B cell (primary cell): Measurements from ENCODE around the gene CTNNA2.

Source experiments
- CTCF ChIP-seq: fragments of 200-600 bp; IDR thresholded peaks from one replicate; pipeline ENCODE4 v1.8.0; 2022; ENCODE audit warnings: antibody characterized with exemption, mild to moderate bottlenecking
- EZH2 ChIP-seq: IDR thresholded peaks from 2 replicates; pipeline ENCODE4 v1.6.1; 2012; ENCODE audit warnings: borderline replicate concordance, low read depth, mild to moderate bottlenecking, moderate library complexity, low read length; ENCODE audit not compliant: insufficient read depth, poor library complexity, severe bottlenecking

DNA sequence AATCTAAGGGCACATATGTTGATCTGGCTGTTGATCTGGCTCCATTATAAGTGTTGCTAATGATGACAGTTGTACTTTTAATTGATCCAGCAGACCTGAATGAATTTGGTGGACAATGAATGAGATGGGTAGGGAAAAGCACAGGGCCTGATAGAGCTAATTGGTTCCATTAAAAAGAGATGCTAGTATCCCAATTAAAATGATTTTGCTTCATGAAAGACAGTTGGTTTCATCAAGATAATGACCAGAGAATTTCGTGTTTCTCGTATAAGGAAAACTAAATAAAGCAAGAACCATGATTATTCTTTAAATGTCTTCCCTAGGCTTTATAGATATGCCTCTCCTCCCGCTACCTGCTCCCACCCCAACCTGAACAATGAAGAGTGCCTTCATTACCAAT is 900.3 kb downstream of the CTNNA2 start:
- TF ChIP-seq CTCF (no peak), EZH2 (no peak)
